HEK293 (cell line): ENCODE measurements around the gene AGRN.
A peak's percentile ranks its signal among the peaks of the same experiment; 100 is the strongest.

ENCODE experiments used
- CTCF ChIA-PET: fragments of 350-600 bp; formaldehyde crosslinking; extraction: SDS; loops from one replicate; lab custom pipeline; 2021; ENCODE audit warnings: antibody characterized with exemption; lab: Yijun Ruan, JAX
- POLR2A ChIA-PET: fragments of 300-600 bp; formaldehyde crosslinking; extraction: SDS; loops from one replicate; lab custom pipeline; 2020; ENCODE audit warnings: antibody characterized with exemption, inconsistent platforms; lab: Yijun Ruan, JAX
- H3K27ac ChIP-seq: fragments of 200-500 bp; sonication (Bioruptor generic); 2 replicates; pipeline ENCODE4 v1.5.1; 2014; ENCODE audit warnings: low read depth, low read length, control low read depth, inconsistent platforms; ENCODE audit errors: extremely low read depth
- H3K36me3 ChIP-seq, 2 experiments: fragments of 200-500 bp in 1 of 2; sonication (Bioruptor generic) in 1 of 2; 1 replicate in 1 of 2; 2 replicates in 1 of 2; pipeline ENCODE4 v1.5.1; 2014 to 2017; ENCODE audit warnings: inconsistent platforms in 2 of 2, low read length in 2 of 2; ENCODE audit not compliant: control insufficient read depth in 2 of 2, insufficient read depth in 1 of 2
- H3K4me1 ChIP-seq: fragments of 200-500 bp; sonication (Bioruptor generic); 2 replicates; pipeline ENCODE4 v1.5.1; 2014; ENCODE audit warnings: mild to moderate bottlenecking, low read length, inconsistent platforms; ENCODE audit not compliant: control insufficient read depth, insufficient read depth
- H3K4me3 ChIP-seq: 2 replicates; pipeline ENCODE4 v1.5.1; 2011; ENCODE audit warnings: low read depth, mild to moderate bottlenecking, control low read depth, low read length, moderate library complexity
- H3K9me3 ChIP-seq: fragments of 200-500 bp; sonication (Bioruptor generic); 2 replicates; pipeline ENCODE4 v1.5.1; 2014; ENCODE audit warnings: low read depth, low read length, inconsistent platforms; ENCODE audit not compliant: control insufficient read depth, insufficient read depth
- GLIS1 ChIP-seq: fragments of 450-650 bp; formaldehyde crosslinking; IDR thresholded peaks from 2 replicates; pipeline ENCODE4 v1.5.1; 2016; ENCODE audit warnings: missing biosample characterization, missing genetic modification characterization
- GLIS2 ChIP-seq: fragments of 450-650 bp; formaldehyde crosslinking; IDR thresholded peaks from 2 replicates; pipeline ENCODE4 v1.5.1; 2016; ENCODE audit warnings: missing biosample characterization, missing genetic modification characterization
- KLF16 ChIP-seq: fragments of 450-650 bp; formaldehyde crosslinking; IDR thresholded peaks from 2 replicates; pipeline ENCODE4 v1.5.1; 2017; ENCODE audit warnings: missing biosample characterization, missing genetic modification characterization
- KLF8 ChIP-seq: fragments of 450-650 bp; formaldehyde crosslinking; IDR thresholded peaks from 2 replicates; pipeline ENCODE4 v1.5.1; 2016; ENCODE audit warnings: missing biosample characterization, missing genetic modification characterization
- PATZ1 ChIP-seq: fragments of 450-650 bp; formaldehyde crosslinking; IDR thresholded peaks from 2 replicates; pipeline ENCODE4 v1.5.1; 2016; ENCODE audit warnings: missing biosample characterization, missing genetic modification characterization
- SCRT2 ChIP-seq: fragments of 450-650 bp; formaldehyde crosslinking; IDR thresholded peaks from 2 replicates; pipeline ENCODE4 v1.5.1; 2016; ENCODE audit warnings: missing biosample characterization, missing genetic modification characterization
- ZBTB20 ChIP-seq: fragments of 450-650 bp; formaldehyde crosslinking; IDR thresholded peaks from 2 replicates; pipeline ENCODE4 v1.5.1; 2016; ENCODE audit warnings: missing biosample characterization, missing genetic modification characterization
- ZIC2 ChIP-seq: fragments of 450-650 bp; formaldehyde crosslinking; IDR thresholded peaks from 2 replicates; pipeline ENCODE4 v1.5.1; 2016; ENCODE audit warnings: missing biosample characterization, missing genetic modification characterization
- ZNF121 ChIP-seq: fragments of 450-650 bp; formaldehyde crosslinking; IDR thresholded peaks from 2 replicates; pipeline ENCODE4 v1.5.1; 2016; ENCODE audit warnings: missing biosample characterization, missing genetic modification characterization
- ZNF354C ChIP-seq: fragments of 450-650 bp; formaldehyde crosslinking; IDR thresholded peaks from 2 replicates; pipeline ENCODE4 v1.5.1; 2016; ENCODE audit warnings: missing biosample characterization, missing genetic modification characterization, low read depth, borderline replicate concordance
- ZNF362 ChIP-seq: fragments of 450-650 bp; formaldehyde crosslinking; IDR thresholded peaks from 2 replicates; pipeline ENCODE4 v1.5.1; 2016; ENCODE audit warnings: missing biosample characterization, missing genetic modification characterization
- ZNF529 ChIP-seq: fragments of 450-650 bp; formaldehyde crosslinking; IDR thresholded peaks from 2 replicates; pipeline ENCODE4 v1.5.1; 2017; ENCODE audit warnings: missing genetic modification characterization, missing biosample characterization; ENCODE audit not compliant: insufficient replicate concordance
- ZNF600 ChIP-seq: fragments of 450-650 bp; formaldehyde crosslinking; IDR thresholded peaks from 2 replicates; pipeline ENCODE4 v1.5.1; 2016; ENCODE audit warnings: missing biosample characterization, missing genetic modification characterization
- ZNF623 ChIP-seq: fragments of 450-650 bp; formaldehyde crosslinking; IDR thresholded peaks from 2 replicates; pipeline ENCODE4 v1.5.1; 2016; ENCODE audit warnings: missing biosample characterization, missing genetic modification characterization
- ZNF639 ChIP-seq: fragments of 450-650 bp; formaldehyde crosslinking; IDR thresholded peaks from 2 replicates; pipeline ENCODE4 v1.5.1; 2016; ENCODE audit warnings: missing biosample characterization, missing genetic modification characterization
- TF ChIP-seq, protein P1 (sequence below): fragments of 450-650 bp; formaldehyde crosslinking; IDR thresholded peaks from 2 replicates; pipeline ENCODE4 v1.5.1; 2016; ENCODE audit warnings: missing biosample characterization, missing genetic modification characterization
- TF ChIP-seq, protein P2 (sequence below): fragments of 450-650 bp; formaldehyde crosslinking; IDR thresholded peaks from 2 replicates; pipeline ENCODE4 v1.5.1; 2016; ENCODE audit warnings: missing biosample characterization, missing genetic modification characterization
- TF ChIP-seq, protein P3 (sequence below): IDR thresholded peaks from 2 replicates; pipeline ENCODE4 v1.6.1; 2011; ENCODE audit warnings: mild to moderate bottlenecking, low read depth, low read length, borderline replicate concordance

The AGRN gene

GRCh38 chr1:1001057-1001783 lies 18.7 kb upstream of the AGRN start (continued):
- 0 out of 2 replicates have a peak, but pooled peaks have one; percentile 1 for TF ChIP-seq ZNF623 (tag by site-specific recombination)
- TF ChIP-seq KLF16 (tag by site-specific recombination): 0 out of 2 replicates have a peak, but pooled peaks have one; percentile 13
- peak; percentile 3 for TF ChIP-seq ZNF529
- no peak for TF ChIP-seq ZNF362 (tag by site-specific recombination)
- no peak for TF ChIP-seq SCRT2 (tag by site-specific recombination)
- no peak; the same call in 1 of the 2 replicates for TF ChIP-seq KLF8 (tag by site-specific recombination)
- peak; percentile 79 for TF ChIP-seq ZIC2 (tag by site-specific recombination)
- no peak for TF ChIP-seq ZNF600
- TF ChIP-seq, all 188 proteins: peak for 20

DNA sequence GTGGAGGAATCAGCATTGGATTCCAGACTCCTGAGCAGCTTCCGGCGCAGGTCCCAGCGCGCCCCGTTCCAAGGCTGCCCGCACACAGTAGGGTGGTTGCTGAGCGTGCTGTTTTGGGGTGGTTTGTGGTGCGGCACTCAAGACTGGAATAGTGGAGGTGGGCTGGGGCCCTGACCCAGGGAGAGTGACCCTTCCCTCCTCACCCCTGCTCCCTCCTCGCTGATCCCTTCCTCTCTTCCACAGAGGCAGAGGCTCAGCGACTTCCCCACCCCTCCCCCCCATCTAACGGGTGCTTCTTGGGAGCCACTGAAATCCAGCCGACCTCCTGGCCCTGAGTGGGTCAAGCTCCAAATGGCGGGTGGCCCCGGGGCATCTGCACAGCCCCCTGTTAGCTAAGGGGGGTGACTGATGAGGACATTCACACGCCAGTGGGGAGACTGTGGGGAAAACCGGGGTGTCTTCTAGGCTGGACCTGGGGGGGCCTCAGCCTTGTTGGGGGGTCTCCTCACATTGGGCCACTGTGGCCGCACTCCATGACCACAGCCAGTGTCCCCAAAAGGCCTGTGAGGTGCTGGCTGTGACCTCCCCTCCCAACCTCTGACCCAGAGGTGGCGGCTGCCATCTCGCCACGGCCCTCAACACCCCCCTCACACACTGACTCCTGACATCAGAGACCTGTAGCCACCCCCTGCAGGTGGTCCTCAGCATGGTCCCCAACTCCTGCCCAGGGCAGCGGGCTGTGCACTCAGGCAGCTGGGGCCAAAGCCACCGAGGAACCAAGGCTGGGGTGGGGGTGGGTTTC lies 16.1 kb upstream of the AGRN start:
- TF ChIP-seq ZIC2 (tag by site-specific recombination) (peak; percentile 64), ZBTB20 (tag by site-specific recombination) (peak; percentile 66; the same call in 1 of the 2 replicates), ZNF600 (peak; percentile 95), ZNF121 (no peak), PATZ1 (tag by site-specific recombination) (0 out of 2 replicates have a peak, but pooled peaks have one; percentile 18), ZNF639 (tag by site-specific recombination) (no peak), GLIS1 (tag by site-specific recombination) (0 out of 2 replicates have a peak, but pooled peaks have one; percentile 22), GLIS2 (tag by site-specific recombination) (peak; percentile 66; the same call in 1 of the 2 replicates), ZNF354C (tag by site-specific recombination) (no peak)
- TF ChIP-seq, protein P1, sequence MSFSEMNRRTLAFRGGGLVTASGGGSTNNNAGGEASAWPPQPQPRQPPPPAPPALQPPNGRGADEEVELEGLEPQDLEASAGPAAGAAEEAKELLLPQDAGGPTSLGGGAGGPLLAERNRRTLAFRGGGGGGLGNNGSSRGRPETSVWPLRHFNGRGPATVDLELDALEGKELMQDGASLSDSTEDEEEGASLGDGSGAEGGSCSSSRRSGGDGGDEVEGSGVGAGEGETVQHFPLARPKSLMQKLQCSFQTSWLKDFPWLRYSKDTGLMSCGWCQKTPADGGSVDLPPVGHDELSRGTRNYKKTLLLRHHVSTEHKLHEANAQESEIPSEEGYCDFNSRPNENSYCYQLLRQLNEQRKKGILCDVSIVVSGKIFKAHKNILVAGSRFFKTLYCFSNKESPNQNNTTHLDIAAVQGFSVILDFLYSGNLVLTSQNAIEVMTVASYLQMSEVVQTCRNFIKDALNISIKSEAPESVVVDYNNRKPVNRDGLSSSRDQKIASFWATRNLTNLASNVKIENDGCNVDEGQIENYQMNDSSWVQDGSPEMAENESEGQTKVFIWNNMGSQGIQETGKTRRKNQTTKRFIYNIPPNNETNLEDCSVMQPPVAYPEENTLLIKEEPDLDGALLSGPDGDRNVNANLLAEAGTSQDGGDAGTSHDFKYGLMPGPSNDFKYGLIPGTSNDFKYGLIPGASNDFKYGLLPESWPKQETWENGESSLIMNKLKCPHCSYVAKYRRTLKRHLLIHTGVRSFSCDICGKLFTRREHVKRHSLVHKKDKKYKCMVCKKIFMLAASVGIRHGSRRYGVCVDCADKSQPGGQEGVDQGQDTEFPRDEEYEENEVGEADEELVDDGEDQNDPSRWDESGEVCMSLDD (tag by site-specific recombination): peak; percentile 68
- TF ChIP-seq, protein P2, sequence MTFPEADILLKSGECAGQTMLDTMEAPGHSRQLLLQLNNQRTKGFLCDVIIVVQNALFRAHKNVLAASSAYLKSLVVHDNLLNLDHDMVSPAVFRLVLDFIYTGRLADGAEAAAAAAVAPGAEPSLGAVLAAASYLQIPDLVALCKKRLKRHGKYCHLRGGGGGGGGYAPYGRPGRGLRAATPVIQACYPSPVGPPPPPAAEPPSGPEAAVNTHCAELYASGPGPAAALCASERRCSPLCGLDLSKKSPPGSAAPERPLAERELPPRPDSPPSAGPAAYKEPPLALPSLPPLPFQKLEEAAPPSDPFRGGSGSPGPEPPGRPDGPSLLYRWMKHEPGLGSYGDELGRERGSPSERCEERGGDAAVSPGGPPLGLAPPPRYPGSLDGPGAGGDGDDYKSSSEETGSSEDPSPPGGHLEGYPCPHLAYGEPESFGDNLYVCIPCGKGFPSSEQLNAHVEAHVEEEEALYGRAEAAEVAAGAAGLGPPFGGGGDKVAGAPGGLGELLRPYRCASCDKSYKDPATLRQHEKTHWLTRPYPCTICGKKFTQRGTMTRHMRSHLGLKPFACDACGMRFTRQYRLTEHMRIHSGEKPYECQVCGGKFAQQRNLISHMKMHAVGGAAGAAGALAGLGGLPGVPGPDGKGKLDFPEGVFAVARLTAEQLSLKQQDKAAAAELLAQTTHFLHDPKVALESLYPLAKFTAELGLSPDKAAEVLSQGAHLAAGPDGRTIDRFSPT (tag by site-specific recombination): no peak
- TF ChIP-seq, protein P3, sequence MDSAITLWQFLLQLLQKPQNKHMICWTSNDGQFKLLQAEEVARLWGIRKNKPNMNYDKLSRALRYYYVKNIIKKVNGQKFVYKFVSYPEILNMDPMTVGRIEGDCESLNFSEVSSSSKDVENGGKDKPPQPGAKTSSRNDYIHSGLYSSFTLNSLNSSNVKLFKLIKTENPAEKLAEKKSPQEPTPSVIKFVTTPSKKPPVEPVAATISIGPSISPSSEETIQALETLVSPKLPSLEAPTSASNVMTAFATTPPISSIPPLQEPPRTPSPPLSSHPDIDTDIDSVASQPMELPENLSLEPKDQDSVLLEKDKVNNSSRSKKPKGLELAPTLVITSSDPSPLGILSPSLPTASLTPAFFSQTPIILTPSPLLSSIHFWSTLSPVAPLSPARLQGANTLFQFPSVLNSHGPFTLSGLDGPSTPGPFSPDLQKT: no peak
- TF ChIP-seq, all 188 proteins: peak for 7
- peaks cover 3 to 23% of the 10 kb centered on the region in 2 experiments; a peak in 2 of 3 replicates for H3K36me3 ChIP-seq
- CTCF ChIA-PET: interaction anchor here (0.6 to 3.2 kb wide), 3 partner anchors 15 to 267 kb away, joined by 3 to 31 read pairs (median 3); partner anchors contain the start of gene AGRN
- POLR2A ChIA-PET: no interaction called here
- H3K4me3 ChIP-seq: no peak overlapping the region
- H3K9me3 ChIP-seq: no peaks in the 10 kb centered on the region
- H3K27ac ChIP-seq: no peak overlapping the region
- H3K4me1 ChIP-seq: no peaks in the 10 kb centered on the region
